Inflammatory macrophage treated with lipopolysaccharide for 1 hour (primary cell): Measurements from ENCODE around the gene GDF7.

Experiments used
- DNase-seq, 2 donors: peaks; one replicate each; pipeline ENCODE4 v3.0.0-alpha.2; 2020 to 2022

GDF7 gene

GRCh38 chr2:20646446-20646845 lies 20.5 kb upstream of the GDF7 start:
- no peak for DNase-seq

GRCh38 chr2:20647211-20647610 lies 19.7 kb upstream of the GDF7 start:
- DNase-seq = no peak

GRCh38 chr2:20647738-20648137 lies 19.2 kb upstream of the GDF7 start:
- DNase-seq = no peak

- no peak for DNase-seq
These were observed 18.7 kb upstream of the GDF7 start for GRCh38 chr2:20648206-20648605.

- DNase-seq = no peak
These were observed 18.1 kb upstream of the GDF7 start for GRCh38 chr2:20648831-20649230.

GRCh38 chr2:20649576-20649975 lies 17.4 kb upstream of the GDF7 start:
- peak; percentile 38 to 76 for DNase-seq

- DNase-seq = no peak
These were observed 17.0 kb upstream of the GDF7 start for GRCh38 chr2:20649976-20650375.

GRCh38 chr2:20650393-20650876 lies 16.5 kb upstream of the GDF7 start:
- peak; percentile 16 to 26 for DNase-seq

GRCh38 chr2:20650877-20651730 lies 15.8 kb upstream of the GDF7 start, which contains the start of gene HS1BP3:
Gene HS1BP3, minus strand, starts transcription at chr2:20651098. Its CDS starts 35 bp downstream, at chr2:20651063.
- DNase-seq = peak; percentile 76 to 93

GRCh38 chr2:20651731-20652099 lies 15.2 kb upstream of the GDF7 start:
- DNase-seq = no peak

- DNase-seq = no peak
These were observed 14.8 kb upstream of the GDF7 start for GRCh38 chr2:20652141-20652540.

GRCh38 chr2:20652673-20653575 lies 14.0 kb upstream of the GDF7 start:
- no peak for DNase-seq

GRCh38 chr2:20653695-20654534 lies 13.0 kb upstream of the GDF7 start:
- peak; percentile 39 to 51 for DNase-seq

- peak; percentile 14 to 47 for DNase-seq
These were observed 12.5 kb upstream of the GDF7 start for GRCh38 chr2:20654535-20654813.

GRCh38 chr2:20656561-20656960 lies 10.4 kb upstream of the GDF7 start:
- DNase-seq = no peak

GRCh38 chr2:20657522-20658235 lies 9.3 kb upstream of the GDF7 start:
- no peak for DNase-seq

GRCh38 chr2:20660506-20661420 lies 6.2 kb upstream of the GDF7 start:
- peak; percentile 35 to 40 for DNase-seq

GRCh38 chr2:20661421-20662307 lies 5.3 kb upstream of the GDF7 start:
- peak; percentile 55 to 85 for DNase-seq

GRCh38 chr2:20662308-20662937 lies 4.5 kb upstream of the GDF7 start:
- DNase-seq = no peak
